Osteocyte (in vitro differentiated cells): ENCODE data around the gene ANTXR1. TPM values are rescaled to one million over a fixed set of nuclear protein-coding genes. Genes with fewer than 3 reads are reported as not detected.

Experiments used
- DNase-seq: peaks from one replicate; pipeline ENCODE4 v3.0.0; 2021; ENCODE audit warnings: mixed read lengths; ENCODE audit not compliant: unreplicated experiment; ENCODE audit errors: extremely low spot score
- H3K27ac Mint-ChIP-seq: one replicate; pipeline ENCODE4 v1.8.0; 2021; ENCODE audit warnings: mild to moderate bottlenecking, mixed read lengths; ENCODE audit not compliant: unreplicated experiment
- H3K27me3 Mint-ChIP-seq: one replicate; pipeline ENCODE4 v1.8.0; 2021; ENCODE audit warnings: mixed read lengths; ENCODE audit not compliant: unreplicated experiment
- H3K36me3 Mint-ChIP-seq: one replicate; pipeline ENCODE4 v1.8.0; 2021; ENCODE audit warnings: mixed read lengths; ENCODE audit not compliant: unreplicated experiment
- H3K4me1 Mint-ChIP-seq: one replicate; pipeline ENCODE4 v1.8.0; 2021; ENCODE audit warnings: mixed read lengths; ENCODE audit not compliant: unreplicated experiment
- H3K4me3 Mint-ChIP-seq: one replicate; pipeline ENCODE4 v1.8.0; 2021; ENCODE audit warnings: mild to moderate bottlenecking, moderate library complexity, mixed read lengths; ENCODE audit not compliant: unreplicated experiment
- H3K9me3 Mint-ChIP-seq: one replicate; pipeline ENCODE4 v1.8.0; 2021; ENCODE audit warnings: mixed read lengths; ENCODE audit not compliant: unreplicated experiment
- total RNA-seq: library from RNA; stranded (reverse); gene quantifications from 2 replicates; pipeline ENCODE4 v1.2.1, GENCODE V29; 2021
- TF ChIP-seq, protein P1 (sequence below): fragments of 200-600 bp; sonication (generic); IDR thresholded peaks from 2 replicates; pipeline ENCODE4 v1.5.0; 2021; ENCODE audit warnings: antibody characterized with exemption, mild to moderate bottlenecking, moderate library complexity

Gene ANTXR1
- total RNA-seq, 1 donor from 2014 or later = 144 TPM

DNA sequence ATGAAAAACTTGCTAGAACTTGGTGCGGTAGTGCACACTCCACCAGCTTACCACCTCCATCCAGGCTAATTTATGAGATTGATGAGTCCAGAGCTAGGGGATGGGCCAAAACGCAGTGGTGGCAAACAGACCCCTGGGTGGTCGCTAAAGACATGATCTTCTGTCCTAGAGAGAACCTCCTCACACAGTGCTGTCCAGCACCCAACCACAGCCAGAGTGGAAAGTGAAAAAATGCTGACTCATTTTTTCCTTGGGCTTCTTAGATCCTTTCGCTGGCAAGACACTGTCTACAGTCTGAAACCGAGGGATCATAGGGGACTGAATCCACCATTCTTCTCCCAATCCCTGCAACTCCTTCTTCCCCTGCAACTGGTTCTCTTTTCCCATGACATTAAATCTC is 4.1 kb downstream of the ANTXR1 start:
- Mint-ChIP-seq H3K27me3 (no peaks in the 10 kb centered on the region), H3K4me1 (peaks cover 44% of the 10 kb centered on the region), H3K36me3 (peaks cover 3% of the 10 kb centered on the region), H3K27ac (peak overlapping the region; percentile 50), H3K9me3 (no peaks in the 10 kb centered on the region), H3K4me3 (no peak overlapping the region)
- TF ChIP-seq, protein P1, sequence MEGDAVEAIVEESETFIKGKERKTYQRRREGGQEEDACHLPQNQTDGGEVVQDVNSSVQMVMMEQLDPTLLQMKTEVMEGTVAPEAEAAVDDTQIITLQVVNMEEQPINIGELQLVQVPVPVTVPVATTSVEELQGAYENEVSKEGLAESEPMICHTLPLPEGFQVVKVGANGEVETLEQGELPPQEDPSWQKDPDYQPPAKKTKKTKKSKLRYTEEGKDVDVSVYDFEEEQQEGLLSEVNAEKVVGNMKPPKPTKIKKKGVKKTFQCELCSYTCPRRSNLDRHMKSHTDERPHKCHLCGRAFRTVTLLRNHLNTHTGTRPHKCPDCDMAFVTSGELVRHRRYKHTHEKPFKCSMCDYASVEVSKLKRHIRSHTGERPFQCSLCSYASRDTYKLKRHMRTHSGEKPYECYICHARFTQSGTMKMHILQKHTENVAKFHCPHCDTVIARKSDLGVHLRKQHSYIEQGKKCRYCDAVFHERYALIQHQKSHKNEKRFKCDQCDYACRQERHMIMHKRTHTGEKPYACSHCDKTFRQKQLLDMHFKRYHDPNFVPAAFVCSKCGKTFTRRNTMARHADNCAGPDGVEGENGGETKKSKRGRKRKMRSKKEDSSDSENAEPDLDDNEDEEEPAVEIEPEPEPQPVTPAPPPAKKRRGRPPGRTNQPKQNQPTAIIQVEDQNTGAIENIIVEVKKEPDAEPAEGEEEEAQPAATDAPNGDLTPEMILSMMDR = no peak
- DNase-seq = no peak

DNA sequence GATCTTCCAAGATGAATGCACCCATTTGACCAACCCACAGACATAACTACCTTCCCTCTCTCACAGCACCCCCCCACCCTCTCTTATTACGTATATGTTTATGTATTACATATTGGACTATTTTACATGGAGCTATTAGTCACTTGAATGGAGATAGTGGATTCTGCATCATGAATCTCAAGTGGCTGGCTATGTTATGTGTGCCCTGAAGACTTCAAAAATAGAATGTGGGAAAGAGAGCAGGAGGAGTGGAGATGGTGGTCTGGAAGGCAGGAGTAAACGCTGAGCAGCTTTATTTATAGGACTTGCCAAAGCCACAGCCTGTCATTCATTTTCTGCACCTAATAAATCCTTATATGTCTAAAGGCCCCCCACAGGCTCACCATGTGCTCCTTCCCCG is 4.9 kb downstream of the ANTXR1 start:
- H3K4me3 Mint-ChIP-seq = no peak overlapping the region
- no peak overlapping the region for H3K27ac Mint-ChIP-seq
- peaks cover 3% of the 10 kb centered on the region for H3K36me3 Mint-ChIP-seq
- no peaks in the 10 kb centered on the region for H3K27me3 Mint-ChIP-seq
- no peak for DNase-seq
- no peaks in the 10 kb centered on the region for H3K9me3 Mint-ChIP-seq
- peaks cover 39% of the 10 kb centered on the region for H3K4me1 Mint-ChIP-seq
- TF ChIP-seq, protein P1 = no peak

DNA sequence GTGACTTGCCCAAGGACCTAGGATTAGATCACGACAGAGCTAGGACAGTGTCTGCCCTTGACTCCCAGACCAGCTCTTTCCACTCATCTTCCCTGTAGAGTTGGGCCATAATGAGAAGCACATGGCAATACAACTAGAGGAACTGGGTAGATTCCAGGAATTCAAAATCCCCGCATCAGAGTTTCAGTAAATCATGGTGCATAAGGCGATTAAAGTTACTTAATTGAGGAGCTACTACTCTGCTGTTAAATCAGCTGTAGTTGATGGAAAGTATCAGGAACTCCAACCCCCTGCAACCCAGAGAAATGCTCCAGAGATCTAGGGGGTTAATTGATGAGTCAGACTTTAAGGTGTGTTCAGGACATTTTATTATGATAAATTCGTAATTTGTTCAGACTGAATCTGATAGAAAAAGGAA is 5.7 kb downstream of the ANTXR1 start:
- Mint-ChIP-seq H3K27ac (no peak overlapping the region), H3K27me3 (no peaks in the 10 kb centered on the region), H3K9me3 (no peaks in the 10 kb centered on the region), H3K36me3 (peaks cover 3% of the 10 kb centered on the region), H3K4me1 (peaks cover 39% of the 10 kb centered on the region), H3K4me3 (no peak overlapping the region)
- TF ChIP-seq, protein P1 = no peak
- DNase-seq = no peak

- TF ChIP-seq, protein P1 = no peak
- Mint-ChIP-seq H3K27ac (no peak overlapping the region), H3K9me3 (no peaks in the 10 kb centered on the region), H3K36me3 (peaks cover 3% of the 10 kb centered on the region), H3K4me1 (peaks cover 26% of the 10 kb centered on the region), H3K27me3 (no peaks in the 10 kb centered on the region), H3K4me3 (no peak overlapping the region)
- no peak for DNase-seq
These were observed 7.8 kb downstream of the ANTXR1 start for GRCh38 chr2:69020496-69021426.

DNA sequence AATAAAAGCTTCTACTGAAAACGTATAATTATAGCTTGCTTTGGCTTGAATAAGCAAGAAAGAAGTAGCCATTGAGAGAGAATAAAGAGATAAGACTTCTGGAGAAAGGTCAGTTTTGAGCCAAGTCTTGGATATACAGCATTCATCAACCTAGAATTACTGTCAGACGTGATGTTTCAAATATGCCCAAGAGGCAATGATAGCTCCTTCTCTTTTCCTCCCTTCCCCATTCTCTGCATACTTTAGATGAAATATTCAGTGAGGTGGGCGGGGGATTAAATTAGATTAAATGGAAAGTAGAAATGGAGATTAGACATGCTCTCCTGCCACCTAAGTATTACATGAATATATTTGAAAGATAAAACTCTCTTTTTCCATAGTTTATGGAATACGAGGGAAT is 8.7 kb downstream of the ANTXR1 start:
- DNase-seq = no peak
- Mint-ChIP-seq H3K36me3 (peaks cover 4% of the 10 kb centered on the region), H3K4me1 (peaks cover 26% of the 10 kb centered on the region), H3K27ac (no peak overlapping the region), H3K27me3 (no peaks in the 10 kb centered on the region), H3K9me3 (no peaks in the 10 kb centered on the region), H3K4me3 (no peak overlapping the region)
- TF ChIP-seq, protein P1 = no peak
